HT1080 (cell line): ENCODE data around the gene JAG2. TPM values are rescaled to one million over a fixed set of nuclear protein-coding genes. Genes with fewer than 3 reads are reported as not detected.

Experiments used
- DNase-seq: peaks from one replicate; pipeline ENCODE4 v3.0.0-alpha.2; 2015; ENCODE audit warnings: low read depth
- total RNA-seq: library from RNA; depleted of rRNA; stranded (reverse); fragments of >200 nt; shearing (Covaris generic); gene quantifications from 2 replicates; pipeline ENCODE4 v1.2.3, GENCODE V29; 2014

Gene JAG2
- total RNA-seq, 1 experiment from 2014 or later = 0.48 TPM

GRCh38 chr14:105167303-105168092 lies 1.1 kb downstream of the JAG2 start:
- DNase-seq = no peak

GRCh38 chr14:105166571-105167302 lies 1.8 kb downstream of the JAG2 start:
- no peak for DNase-seq

GRCh38 chr14:105165761-105166485 lies 2.7 kb downstream of the JAG2 start:
- DNase-seq = no peak

GRCh38 chr14:105165134-105165704 lies 3.4 kb downstream of the JAG2 start:
- DNase-seq = no peak

- no peak for DNase-seq
Measured at GRCh38 chr14:105163040-105163742, 5.4 kb downstream of the JAG2 start.

GRCh38 chr14:105162669-105162979 lies 6.0 kb downstream of the JAG2 start:
- no peak for DNase-seq

GRCh38 chr14:105161964-105162668 lies 6.5 kb downstream of the JAG2 start:
- no peak for DNase-seq

- no peak for DNase-seq
Measured at GRCh38 chr14:105161309-105161708, 7.3 kb downstream of the JAG2 start.

GRCh38 chr14:105160776-105161175 lies 7.8 kb downstream of the JAG2 start:
- no peak for DNase-seq

- DNase-seq = no peak
Measured at GRCh38 chr14:105159344-105159743, 9.2 kb downstream of the JAG2 start.

GRCh38 chr14:105158794-105159193 lies 9.8 kb downstream of the JAG2 start:
- no peak for DNase-seq

- no peak for DNase-seq
Measured at GRCh38 chr14:105157872-105158271, 10.7 kb downstream of the JAG2 start.

- no peak for DNase-seq
Measured at GRCh38 chr14:105156414-105157375, 11.9 kb downstream of the JAG2 start.

- no peak for DNase-seq
Measured at GRCh38 chr14:105155681-105156413, 12.7 kb downstream of the JAG2 start.

- DNase-seq = no peak
Measured at GRCh38 chr14:105155071-105155651, 13.4 kb downstream of the JAG2 start.

GRCh38 chr14:105154476-105154871 lies 14.1 kb downstream of the JAG2 start:
- no peak for DNase-seq

- DNase-seq = no peak
Measured at GRCh38 chr14:105153739-105154475, 14.7 kb downstream of the JAG2 start.

- no peak for DNase-seq
Measured at GRCh38 chr14:105153331-105153731, 15.2 kb downstream of the JAG2 start.
